ENCODE results near the gene SLC25A45. TPM values are rescaled to one million over a fixed set of nuclear protein-coding genes. Genes with fewer than 3 reads are reported as not detected.
A peak's percentile ranks its signal among the peaks of the same experiment; 100 is the strongest.

Gene SLC25A45
- total RNA-seq, 2 experiments from 2014 or later: 40.0 to 40.8 TPM

DNA sequence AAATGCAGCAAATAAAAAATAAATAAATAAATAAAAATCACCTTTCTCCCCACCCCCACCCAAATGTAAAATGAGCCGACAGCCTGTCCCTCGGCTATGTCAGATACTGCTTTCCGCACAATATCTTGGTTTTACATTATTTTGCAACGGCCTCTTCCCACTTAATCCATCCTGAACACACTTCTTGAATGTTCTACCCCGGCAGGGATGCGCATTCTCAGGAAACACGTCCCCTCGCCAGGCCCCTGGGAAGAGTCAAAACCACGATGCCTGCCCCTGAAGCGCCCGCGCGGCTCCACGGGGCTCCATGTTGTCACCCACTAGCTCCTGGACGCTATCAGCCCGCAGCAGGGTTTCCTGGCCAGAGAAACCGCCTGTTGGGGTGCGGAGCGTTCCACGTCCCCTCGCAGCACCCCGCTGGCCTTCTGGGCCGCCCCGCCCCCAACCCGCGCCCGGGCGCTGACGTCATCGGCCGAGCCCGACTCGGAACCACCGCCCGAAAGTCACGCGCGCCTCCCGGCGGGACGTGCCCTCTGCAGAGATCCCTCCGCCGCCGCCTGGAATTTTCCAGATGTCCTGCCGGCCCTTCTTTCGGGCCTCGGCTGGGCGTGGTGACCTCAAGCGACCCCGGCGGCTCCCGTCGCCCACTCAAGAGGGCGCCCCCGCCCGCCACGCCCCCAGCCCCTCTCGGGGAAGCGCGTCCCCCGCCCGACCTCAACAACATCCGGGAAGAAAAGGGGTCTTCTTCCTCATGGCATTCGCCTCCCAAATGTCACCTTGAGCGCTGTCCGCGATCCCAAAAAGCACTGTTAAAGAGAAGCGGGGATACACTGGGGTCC, 39.6 kb upstream of the SLC25A45 start:
- Histone ChIP-seq H3K27ac (ENCODE audit: low read depth in 1 of 2, low read length in 2 of 2) (peak overlapping the region; percentile 99), H3K36me3 (ENCODE audit: insufficient read depth, low read length) (peaks cover 13% of the 10 kb centered on the region), H3K4me3 (ENCODE audit: low read length) (peak overlapping the region; percentile 86), H3K27me3 (ENCODE audit: control insufficient read depth in 1 of 2, insufficient read depth in 2 of 2, low read length in 2 of 2) (no peaks in the 10 kb centered on the region), H3K4me1 (ENCODE audit: insufficient read depth, low read length) (peaks cover 61% of the 10 kb centered on the region), H3K9me3 (ENCODE audit: control insufficient read depth in 1 of 2, insufficient read depth in 1 of 2, low read length in 2 of 2) (no peaks in the 10 kb centered on the region)
- DNase-seq: peak; percentile 79 to 93 (median 89)
- ATAC-seq (ENCODE audit: poor library complexity): no peak
- intact Hi-C loops (cut with DNase I, micrococcal nuclease): loop anchor here in 1 of 2 experiments (1.0 kb wide), 1 partner anchor 76 kb away; no protein-coding TSS in a partner anchor
- POLR2A ChIA-PET: interaction anchor here (0.7 to 20.7 kb wide), 27 partner anchors 5 to 677 kb away, joined by 3 to 3042 read pairs (median 5); partner anchors contain the start of genes CCDC85B, FAM89B, FRMD8 and MALAT1
- H3K36me3 Mint-ChIP-seq (ENCODE audit: low read depth): peaks cover 55% of the 10 kb centered on the region
- H3K4me3 Mint-ChIP-seq: peak overlapping the region; percentile 92
- H3K27ac Mint-ChIP-seq: peak overlapping the region; percentile 96
- CTCF ChIA-PET: interaction anchor here (1.0 to 3.0 kb wide), 5 partner anchors 11 to 77 kb away, joined by 4 to 14 read pairs (median 5); partner anchors contain the start of gene MALAT1
- TF ChIP-seq, protein P1, sequence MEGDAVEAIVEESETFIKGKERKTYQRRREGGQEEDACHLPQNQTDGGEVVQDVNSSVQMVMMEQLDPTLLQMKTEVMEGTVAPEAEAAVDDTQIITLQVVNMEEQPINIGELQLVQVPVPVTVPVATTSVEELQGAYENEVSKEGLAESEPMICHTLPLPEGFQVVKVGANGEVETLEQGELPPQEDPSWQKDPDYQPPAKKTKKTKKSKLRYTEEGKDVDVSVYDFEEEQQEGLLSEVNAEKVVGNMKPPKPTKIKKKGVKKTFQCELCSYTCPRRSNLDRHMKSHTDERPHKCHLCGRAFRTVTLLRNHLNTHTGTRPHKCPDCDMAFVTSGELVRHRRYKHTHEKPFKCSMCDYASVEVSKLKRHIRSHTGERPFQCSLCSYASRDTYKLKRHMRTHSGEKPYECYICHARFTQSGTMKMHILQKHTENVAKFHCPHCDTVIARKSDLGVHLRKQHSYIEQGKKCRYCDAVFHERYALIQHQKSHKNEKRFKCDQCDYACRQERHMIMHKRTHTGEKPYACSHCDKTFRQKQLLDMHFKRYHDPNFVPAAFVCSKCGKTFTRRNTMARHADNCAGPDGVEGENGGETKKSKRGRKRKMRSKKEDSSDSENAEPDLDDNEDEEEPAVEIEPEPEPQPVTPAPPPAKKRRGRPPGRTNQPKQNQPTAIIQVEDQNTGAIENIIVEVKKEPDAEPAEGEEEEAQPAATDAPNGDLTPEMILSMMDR (IDR thresholded peaks at IDR 0.05): no peak
- H3K27me3 Mint-ChIP-seq: no peaks in the 10 kb centered on the region
- H3K4me1 Mint-ChIP-seq (ENCODE audit: low read depth): peaks cover 64% of the 10 kb centered on the region
- H3K9me3 Mint-ChIP-seq: no peaks in the 10 kb centered on the region

DNA sequence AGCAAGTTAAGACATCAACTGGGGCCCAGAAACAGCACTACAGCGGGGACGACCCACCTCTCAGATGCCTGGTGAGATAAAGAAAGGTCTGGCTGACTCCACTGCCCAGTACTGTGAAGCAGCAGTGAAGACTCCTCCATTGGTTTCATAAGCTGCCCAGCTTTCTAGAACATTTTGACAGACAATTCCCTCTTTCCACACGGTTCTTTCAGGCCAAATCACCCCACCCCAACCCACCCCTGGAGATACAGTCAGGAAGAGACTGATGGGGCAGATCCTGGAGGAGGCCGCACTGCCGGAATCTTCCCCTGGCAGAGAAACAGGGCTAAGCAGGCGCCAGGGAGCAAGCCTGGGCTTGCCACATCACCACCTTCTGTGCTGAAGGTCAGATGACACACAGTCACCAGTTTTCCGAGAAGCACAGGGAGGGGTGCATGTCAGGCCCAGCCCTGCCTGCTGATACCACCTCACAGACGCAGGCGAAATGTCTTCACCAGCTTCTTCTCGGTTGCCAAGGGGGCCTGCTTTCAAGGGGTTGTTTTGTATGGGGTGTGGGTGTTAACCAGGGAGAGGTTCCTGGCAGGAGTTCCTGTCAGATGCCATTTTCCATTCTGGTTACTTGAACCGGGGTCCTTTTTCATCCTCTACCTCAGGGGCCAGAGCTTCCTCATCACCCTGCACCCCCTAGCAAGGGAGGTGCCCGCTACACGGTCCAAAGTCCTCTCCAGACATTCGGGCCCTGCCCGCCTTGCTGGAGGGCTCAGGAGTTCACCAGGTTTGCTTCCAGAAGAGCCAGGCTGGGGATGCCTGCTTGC, 38.7 kb upstream of the SLC25A45 start:
- DNase-seq: peak; percentile 71 to 95 (median 86)
- POLR2A ChIA-PET: interaction anchor here (0.7 to 20.7 kb wide), 21 partner anchors 6 to 643 kb away, joined by 3 to 3042 read pairs (median 8); partner anchors contain the start of genes CCDC85B, FAM89B, FRMD8 and MALAT1
- peaks cover 64% of the 10 kb centered on the region for H3K4me1 Mint-ChIP-seq (ENCODE audit: low read depth)
- H3K27ac Mint-ChIP-seq: peak overlapping the region; percentile 96
- Histone ChIP-seq H3K4me1 (ENCODE audit: insufficient read depth, low read length) (peaks cover 65% of the 10 kb centered on the region), H3K4me3 (ENCODE audit: low read length) (peak overlapping the region; percentile 86), H3K9me3 (ENCODE audit: control insufficient read depth in 1 of 2, insufficient read depth in 1 of 2, low read length in 2 of 2) (no peaks in the 10 kb centered on the region), H3K36me3 (ENCODE audit: insufficient read depth, low read length) (peaks cover 5% of the 10 kb centered on the region), H3K27ac (ENCODE audit: low read depth in 1 of 2, low read length in 2 of 2) (peak overlapping the region; percentile 99), H3K27me3 (ENCODE audit: control insufficient read depth in 1 of 2, insufficient read depth in 2 of 2, low read length in 2 of 2) (no peaks in the 10 kb centered on the region)
- H3K4me3 Mint-ChIP-seq: peak overlapping the region; percentile 92
- TF ChIP-seq, protein P1 (IDR thresholded peaks at IDR 0.05): no peak
- intact Hi-C loops (cut with DNase I, micrococcal nuclease): no loop called here
- peaks cover 47% of the 10 kb centered on the region for H3K36me3 Mint-ChIP-seq (ENCODE audit: low read depth)
- no peaks in the 10 kb centered on the region for H3K27me3 Mint-ChIP-seq
- H3K9me3 Mint-ChIP-seq: no peaks in the 10 kb centered on the region
- CTCF ChIA-PET: interaction anchor here (1.0 to 3.0 kb wide), 4 partner anchors 11 to 76 kb away, joined by 5 to 14 read pairs (median 7); no protein-coding TSS in a partner anchor
- peak; percentile 42 for ATAC-seq (ENCODE audit: poor library complexity)

DNA sequence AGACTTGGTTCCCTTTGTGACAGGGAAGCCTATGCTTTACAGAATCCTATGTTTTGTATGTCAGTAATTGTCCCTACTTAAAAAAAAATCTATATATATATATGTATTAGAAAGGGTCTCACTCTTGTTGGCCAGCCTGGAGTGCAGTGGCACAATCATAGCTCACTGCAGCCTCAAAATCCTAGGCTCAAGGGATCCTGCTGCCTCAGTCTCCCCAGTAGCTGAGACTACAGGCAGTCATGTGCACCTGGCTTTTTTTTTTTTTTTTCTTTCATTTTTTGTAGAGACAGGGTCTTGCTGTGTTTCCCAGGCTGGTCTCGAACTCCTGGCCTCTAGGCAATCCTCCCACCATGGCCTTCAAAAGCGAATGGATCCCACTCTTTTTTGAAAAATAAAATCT, 38.1 kb upstream of the SLC25A45 start:
- TF ChIP-seq, protein P1 (IDR thresholded peaks at IDR 0.05): no peak
- Histone ChIP-seq H3K4me1 (ENCODE audit: insufficient read depth, low read length) (peaks cover 71% of the 10 kb centered on the region), H3K27me3 (ENCODE audit: control insufficient read depth in 1 of 2, insufficient read depth in 2 of 2, low read length in 2 of 2) (no peaks in the 10 kb centered on the region), H3K4me3 (ENCODE audit: low read length) (peak overlapping the region; percentile 86), H3K9me3 (ENCODE audit: control insufficient read depth in 1 of 2, insufficient read depth in 1 of 2, low read length in 2 of 2) (no peaks in the 10 kb centered on the region), H3K36me3 (ENCODE audit: insufficient read depth, low read length) (peaks cover 5% of the 10 kb centered on the region), H3K27ac (ENCODE audit: low read depth in 1 of 2, low read length in 2 of 2) (peak overlapping the region; percentile 99)
- peaks cover 67% of the 10 kb centered on the region for H3K4me1 Mint-ChIP-seq (ENCODE audit: low read depth)
- ChIA-PET CTCF (interaction anchor here (1.4 to 7.2 kb wide), 6 partner anchors 12 to 88 kb away, joined by 5 to 82 read pairs (median 7); no protein-coding TSS in a partner anchor), POLR2A (interaction anchor here (0.8 to 20.7 kb wide), 17 partner anchors 7 to 243 kb away, joined by 3 to 3042 read pairs (median 5); partner anchors contain the start of genes FAM89B, FRMD8, MALAT1 and PCNX3)
- H3K9me3 Mint-ChIP-seq: no peaks in the 10 kb centered on the region
- H3K36me3 Mint-ChIP-seq (ENCODE audit: low read depth): peaks cover 43% of the 10 kb centered on the region
- H3K4me3 Mint-ChIP-seq: peak overlapping the region; percentile 92
- DNase-seq (peak in 1 of 14 experiments; percentile 31), ATAC-seq (ENCODE audit: poor library complexity) (no peak)
- intact Hi-C loops (cut with DNase I, micrococcal nuclease): no loop called here
- H3K27me3 Mint-ChIP-seq: no peaks in the 10 kb centered on the region
- H3K27ac Mint-ChIP-seq: peak overlapping the region; percentile 96

All from CD4-positive, alpha-beta T cell (primary cell).